GM13976 (cell line): ENCODE data around the gene QSOX2.
A peak's percentile ranks its signal among the peaks of the same experiment; 100 is the strongest.

Experiments
- DNase-seq: peaks from one replicate; pipeline ENCODE4 v3.0.0; 2012; ENCODE audit warnings: low spot score
- in situ Hi-C: fragments of 300-500 bp; cut with MboI; formaldehyde crosslinking; loops from one replicate; pipeline ENCODE4 v1.12.0; 2022; ENCODE audit warnings: low sequenced_read_pairs, mixed read lengths, inconsistent platforms; ENCODE audit not compliant: unreplicated experiment
- TF ChIP-seq, protein P1 (sequence below): IDR thresholded peaks from 2 replicates; pipeline ENCODE4 v1.5.1; 2012; ENCODE audit warnings: borderline replicate concordance, mild to moderate bottlenecking; ENCODE audit not compliant: insufficient read depth; ENCODE audit errors: extremely low read depth, missing control alignments, control extremely low read depth

Gene QSOX2

DNA sequence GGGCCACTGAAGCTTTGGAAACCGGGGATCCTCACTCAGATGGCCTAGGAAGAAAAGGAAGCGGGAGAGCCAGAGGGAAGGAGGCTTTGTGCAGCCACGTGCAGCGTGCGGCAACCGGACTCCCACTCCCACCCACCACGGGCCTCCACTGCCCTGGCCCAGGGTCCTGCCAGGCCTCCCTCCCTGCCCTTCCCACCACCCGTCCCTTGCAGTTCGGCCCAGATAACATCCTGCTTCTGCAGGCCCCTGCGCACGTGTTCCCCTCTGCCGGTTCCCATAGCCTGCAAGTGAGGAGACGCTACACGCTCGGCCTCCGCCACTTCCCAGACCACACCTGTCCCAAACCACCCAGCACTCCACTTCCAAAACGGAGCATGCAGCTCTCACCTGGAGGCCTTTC lies 36.4 kb downstream of the QSOX2 start:
- no peak for DNase-seq
- TF ChIP-seq, protein P1, sequence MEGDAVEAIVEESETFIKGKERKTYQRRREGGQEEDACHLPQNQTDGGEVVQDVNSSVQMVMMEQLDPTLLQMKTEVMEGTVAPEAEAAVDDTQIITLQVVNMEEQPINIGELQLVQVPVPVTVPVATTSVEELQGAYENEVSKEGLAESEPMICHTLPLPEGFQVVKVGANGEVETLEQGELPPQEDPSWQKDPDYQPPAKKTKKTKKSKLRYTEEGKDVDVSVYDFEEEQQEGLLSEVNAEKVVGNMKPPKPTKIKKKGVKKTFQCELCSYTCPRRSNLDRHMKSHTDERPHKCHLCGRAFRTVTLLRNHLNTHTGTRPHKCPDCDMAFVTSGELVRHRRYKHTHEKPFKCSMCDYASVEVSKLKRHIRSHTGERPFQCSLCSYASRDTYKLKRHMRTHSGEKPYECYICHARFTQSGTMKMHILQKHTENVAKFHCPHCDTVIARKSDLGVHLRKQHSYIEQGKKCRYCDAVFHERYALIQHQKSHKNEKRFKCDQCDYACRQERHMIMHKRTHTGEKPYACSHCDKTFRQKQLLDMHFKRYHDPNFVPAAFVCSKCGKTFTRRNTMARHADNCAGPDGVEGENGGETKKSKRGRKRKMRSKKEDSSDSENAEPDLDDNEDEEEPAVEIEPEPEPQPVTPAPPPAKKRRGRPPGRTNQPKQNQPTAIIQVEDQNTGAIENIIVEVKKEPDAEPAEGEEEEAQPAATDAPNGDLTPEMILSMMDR, result no peak
- in situ Hi-C loops, result no loop called here

DNA sequence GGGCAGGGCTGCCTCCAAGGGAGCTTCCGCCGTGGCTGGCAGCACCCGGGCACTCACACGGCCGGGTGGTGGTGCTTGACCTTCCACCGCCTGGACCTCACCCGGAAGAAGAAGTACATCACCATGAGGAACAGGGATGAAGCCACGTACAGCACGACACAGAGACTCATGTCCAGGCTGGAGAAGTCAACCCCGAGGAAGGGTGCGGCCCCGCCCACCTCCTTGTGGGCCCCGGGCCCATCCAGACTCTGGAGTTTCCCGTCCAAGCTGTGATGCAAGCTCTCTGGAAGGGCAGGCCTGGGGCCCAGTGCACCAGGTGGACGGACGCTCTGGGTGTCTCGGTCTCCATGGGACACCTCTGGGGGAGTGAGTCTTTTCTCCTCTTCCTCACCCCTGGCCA lies 36.9 kb downstream of the QSOX2 start:
- TF ChIP-seq, protein P1, result no peak
- DNase-seq, result no peak
- in situ Hi-C loops, result no loop called here

DNA sequence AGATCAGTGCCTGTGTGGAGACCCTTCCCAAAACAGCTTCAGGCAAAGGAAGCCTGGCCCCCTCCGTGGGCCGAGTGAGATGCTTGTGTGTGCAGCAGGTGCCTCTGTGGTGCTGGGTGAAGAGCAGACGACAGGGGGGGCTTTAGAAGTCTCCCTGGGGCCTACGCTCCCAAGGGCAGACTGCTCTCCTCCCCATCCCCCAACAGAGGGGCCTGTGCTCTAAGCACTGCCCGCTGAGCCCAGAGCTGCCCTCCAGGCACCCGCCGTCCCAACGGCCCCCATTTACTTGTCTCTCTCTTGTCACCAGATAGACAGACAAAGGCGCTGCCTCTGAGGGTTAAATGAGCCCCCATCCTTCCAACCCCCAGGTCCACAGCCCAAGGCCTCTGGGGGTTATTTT lies 38.0 kb downstream of the QSOX2 start:
- no peak for DNase-seq
- in situ Hi-C loops, result no loop called here
- TF ChIP-seq, protein P1, result no peak

DNA sequence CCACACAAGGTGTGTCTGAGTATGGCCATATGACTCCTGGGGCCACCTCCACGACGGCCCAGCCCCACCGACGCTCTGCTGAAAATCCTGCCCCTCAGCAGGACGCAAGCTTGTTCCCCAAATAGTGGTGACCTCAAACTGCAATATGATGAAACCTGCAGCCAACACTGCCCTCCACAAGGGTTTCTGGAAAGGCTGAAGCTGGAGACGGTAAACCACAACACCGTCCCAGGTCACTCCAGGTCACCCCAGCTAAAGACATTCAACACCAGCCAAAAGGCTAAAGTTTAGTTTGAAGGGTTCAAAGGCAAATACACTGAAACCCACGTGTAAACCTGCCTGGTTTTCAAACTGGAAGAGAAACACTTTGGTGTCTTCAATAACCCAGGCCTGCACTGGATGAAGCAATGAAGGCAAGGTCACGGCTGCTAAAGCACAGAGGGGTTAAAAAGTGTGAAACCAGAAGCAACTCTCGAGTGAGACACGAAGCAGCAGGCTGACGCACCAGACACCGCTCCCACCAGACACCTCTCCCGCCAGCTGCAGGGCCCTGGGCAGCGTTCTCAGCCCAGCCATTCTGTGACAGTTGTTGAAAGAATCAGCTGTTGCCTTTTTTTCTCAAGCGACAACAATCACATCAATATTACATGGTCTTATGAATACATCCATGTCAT lies 38.9 kb downstream of the QSOX2 start:
- TF ChIP-seq, protein P1, result no peak
- in situ Hi-C loops, result no loop called here
- DNase-seq, result no peak

DNA sequence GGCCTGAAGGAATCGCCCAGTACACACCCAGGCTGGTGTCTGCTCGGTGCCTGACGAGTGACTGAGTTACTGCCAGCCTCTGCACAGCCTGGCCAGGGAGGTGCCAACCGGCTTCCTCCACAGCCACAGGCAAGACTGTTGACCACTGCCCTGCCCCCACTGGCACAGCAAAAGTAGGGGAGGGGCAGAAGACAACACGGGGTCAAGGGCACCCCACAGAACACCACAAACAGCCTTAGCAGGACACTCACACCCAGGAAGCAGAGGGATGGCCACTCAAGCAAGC lies 40.0 kb downstream of the QSOX2 start:
- in situ Hi-C loops, result no loop called here
- TF ChIP-seq, protein P1, result no peak
- no peak for DNase-seq

DNA sequence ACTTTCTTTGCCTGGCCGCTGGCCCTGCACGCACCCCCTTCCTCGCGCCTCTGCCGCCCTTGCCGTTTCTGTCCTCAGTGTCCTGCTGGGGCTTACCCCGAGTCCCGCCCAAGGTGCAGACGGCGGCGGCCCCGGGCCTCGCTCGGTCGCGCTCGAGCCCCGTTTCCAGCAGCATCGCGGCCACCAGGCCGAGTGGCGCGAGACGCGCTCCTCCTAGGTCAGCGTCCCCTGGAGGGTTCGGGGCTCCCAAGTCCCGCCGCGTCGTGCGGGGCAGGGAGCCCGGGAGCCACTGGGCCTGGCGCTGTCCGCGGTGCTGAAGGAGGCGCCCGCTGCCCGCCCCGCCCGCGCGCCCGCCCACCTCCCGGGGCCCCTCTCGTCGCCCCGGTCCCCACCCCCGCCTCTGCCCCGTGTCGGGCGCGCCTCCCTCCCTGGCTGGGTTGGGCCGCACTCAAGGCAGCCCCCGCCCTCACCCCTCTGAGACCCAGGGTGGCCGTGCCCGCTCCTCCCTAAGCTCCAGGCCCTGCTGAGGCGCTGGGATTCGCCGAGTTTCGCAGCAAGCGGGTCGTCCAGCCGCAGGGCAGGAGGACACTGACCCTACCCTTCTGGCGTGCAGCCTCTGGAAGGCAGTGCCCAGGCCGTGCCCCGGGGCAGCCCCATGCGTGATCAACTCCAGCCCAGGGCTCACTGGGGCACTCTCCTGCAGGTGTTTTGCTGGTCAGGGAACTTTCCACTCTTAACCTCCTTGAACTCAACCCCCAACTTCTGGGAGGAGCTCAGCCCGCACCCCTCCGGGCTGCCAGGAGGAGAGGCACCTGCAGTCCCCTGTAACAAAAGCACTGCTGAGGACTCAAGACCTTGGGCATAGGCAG lies 40.5 kb downstream of the QSOX2 start, which contains the start of gene LHX3:
TSS of gene LHX3 (minus strand) at position 291 of the 869 bp plus-strand sequence. CDS start at position 175, 116 bp downstream.
- in situ Hi-C loops, result no loop called here
- peak; percentile 77 for DNase-seq
- TF ChIP-seq, protein P1, result no peak
